ENCODE results near the gene C20orf144. TPM values are rescaled to one million over a fixed set of nuclear protein-coding genes. Genes with fewer than 3 reads are reported as not detected.
"Not testable (repeated sequence)": the region's sequence is repeated elsewhere in the genome, so short reads cannot be mapped to it uniquely, and the experiment has no call there.

C20orf144 gene
- total RNA-seq, result under 1 TPM; 0.21 to 0.32 TPM

DNA sequence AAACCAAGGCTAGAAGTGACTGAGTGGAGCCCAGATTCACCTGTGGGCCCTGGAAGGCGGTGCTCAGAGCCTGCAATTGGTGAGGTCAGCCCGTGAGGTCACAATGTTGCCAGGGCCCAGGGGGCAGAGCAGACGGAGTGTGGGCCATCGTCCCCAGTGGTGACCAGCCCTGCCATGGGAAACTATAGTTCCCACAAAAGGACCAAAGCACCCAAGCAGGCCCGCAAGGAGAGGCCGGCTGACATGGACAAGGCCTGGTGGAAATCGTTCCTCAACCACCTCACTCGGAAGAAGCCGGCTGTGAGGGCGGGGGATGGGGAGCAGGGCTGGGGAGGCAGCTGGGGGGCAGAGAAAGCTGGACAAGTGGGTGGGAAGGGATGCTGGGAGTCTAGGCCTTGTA, at the start of gene C20orf144:
Gene C20orf144 (plus strand): TSS at position 156 of the 400 bp plus-strand sequence. CDS start 19 bp downstream, at position 175.
- ChIA-PET CTCF (no interaction called here), POLR2A (interaction anchor here (2.1 kb wide), 1 partner anchor 19 kb away, joined by 8 read pairs; no protein-coding TSS in a partner anchor)

DNA sequence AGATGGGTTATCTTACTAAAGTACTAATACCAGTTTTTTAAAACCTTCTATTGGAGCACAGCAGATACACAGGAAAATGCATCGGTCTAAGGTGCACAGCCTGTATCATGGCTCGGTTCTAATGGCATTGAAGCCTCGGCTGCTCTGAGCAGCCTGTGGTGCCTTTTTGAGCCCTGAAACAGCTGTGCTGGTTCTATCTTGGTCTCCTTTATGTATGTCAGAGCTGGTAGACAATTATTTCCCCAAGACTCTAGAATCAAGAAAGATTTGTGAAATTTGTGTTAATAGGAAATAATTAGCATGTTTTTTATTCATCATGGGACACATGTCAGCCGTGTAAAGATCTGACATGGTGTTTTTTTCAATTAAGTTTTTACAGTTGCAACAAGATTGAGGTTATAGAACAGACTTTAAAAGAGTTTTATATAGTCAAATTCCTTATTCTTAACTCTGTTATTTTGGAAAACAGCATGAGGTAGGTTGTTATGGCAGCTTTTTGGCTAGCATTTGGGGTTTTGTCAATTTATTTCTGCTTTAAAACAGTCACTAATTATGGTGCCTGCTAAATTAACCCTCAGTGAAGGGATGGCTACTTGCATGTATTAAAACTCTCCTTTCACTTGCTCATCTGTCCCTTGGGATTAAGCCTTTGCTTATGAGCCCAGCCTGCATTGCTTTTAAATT, 40.3 kb upstream of the C20orf144 start:
- ChIA-PET CTCF (interaction anchor here (1.2 kb wide), 1 partner anchor 10 kb away, joined by 3 read pairs; no protein-coding TSS in a partner anchor), POLR2A (no interaction called here)

DNA sequence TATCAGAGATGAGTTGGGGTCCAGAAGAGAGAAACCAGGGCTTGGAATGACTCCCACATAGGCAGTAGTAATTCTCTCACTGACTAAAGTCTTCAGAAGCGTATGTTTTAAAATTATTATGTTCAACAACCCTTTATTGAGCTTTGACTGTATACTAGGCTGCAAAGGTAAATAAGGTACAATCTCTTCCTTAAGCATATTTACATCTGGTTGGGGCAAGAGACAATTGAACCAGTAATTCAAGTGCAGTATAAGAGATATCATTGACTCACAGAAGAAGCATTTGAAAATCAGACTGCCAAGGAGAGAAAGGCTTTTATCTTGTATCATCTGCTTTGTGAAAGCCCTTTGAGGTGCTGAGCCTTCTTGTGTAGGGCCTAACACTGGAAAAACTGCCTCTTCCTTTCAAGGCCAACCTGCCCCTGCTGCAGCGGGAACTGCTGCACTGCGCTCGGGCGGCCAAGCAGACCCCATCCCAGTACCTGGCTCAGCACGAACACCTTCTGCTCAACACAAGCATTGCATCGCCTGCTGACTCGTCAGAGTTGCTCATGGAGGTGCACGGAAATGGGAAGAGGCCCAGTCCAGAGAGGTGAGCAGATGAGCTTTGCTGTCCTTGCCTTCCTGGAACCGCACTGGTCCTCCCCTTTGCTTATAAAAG, 39.3 kb upstream of the C20orf144 start:
- ChIA-PET POLR2A (no interaction called here), CTCF (interaction anchor here (1.2 kb wide), 2 partner anchors 11 to 64 kb away, joined by 3 read pairs; no protein-coding TSS in a partner anchor)

DNA sequence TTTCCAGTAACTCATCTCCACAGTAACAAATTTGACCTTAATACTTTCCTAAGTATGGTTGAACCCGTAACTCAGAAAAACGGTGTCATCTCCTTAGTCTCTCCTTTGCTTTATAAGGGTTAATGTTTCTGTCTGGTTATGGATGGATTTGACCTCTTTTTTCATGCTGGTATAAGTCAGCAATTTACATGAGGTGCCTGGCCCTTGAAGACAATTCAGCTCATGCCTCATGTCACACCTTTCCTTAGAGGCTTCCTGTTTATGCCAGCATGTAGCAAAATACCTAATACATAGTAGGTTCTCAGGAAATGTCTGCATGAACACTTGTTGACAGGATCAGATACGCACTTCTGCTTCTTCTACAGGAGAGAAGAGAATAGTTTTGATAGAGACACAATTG, 37.7 kb upstream of the C20orf144 start:
- ChIA-PET POLR2A (interaction anchor here (0.7 kb wide), 1 partner anchor 17 kb away, joined by 8 read pairs; no protein-coding TSS in a partner anchor), CTCF (no interaction called here)

DNA sequence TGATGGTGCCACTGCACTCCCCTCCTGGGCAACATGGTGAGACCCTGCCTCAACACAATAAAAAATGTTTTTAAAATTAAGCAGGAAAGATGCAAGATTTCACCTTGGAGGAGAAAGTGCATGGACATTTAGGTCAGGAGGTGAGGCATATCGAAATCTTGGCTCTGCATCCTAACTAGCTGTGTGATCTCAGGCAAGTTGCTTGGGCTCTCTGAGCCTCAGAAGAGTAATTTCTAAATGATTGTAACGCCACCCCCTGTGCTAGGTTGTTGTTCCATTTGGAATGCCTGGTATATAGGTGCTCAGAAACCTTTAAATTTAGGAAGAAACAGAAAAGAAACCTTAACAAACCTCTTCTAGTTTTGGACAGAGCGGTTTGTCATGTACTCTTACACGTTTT, 35.9 kb upstream of the C20orf144 start:
- CTCF ChIA-PET, result no interaction called here

DNA sequence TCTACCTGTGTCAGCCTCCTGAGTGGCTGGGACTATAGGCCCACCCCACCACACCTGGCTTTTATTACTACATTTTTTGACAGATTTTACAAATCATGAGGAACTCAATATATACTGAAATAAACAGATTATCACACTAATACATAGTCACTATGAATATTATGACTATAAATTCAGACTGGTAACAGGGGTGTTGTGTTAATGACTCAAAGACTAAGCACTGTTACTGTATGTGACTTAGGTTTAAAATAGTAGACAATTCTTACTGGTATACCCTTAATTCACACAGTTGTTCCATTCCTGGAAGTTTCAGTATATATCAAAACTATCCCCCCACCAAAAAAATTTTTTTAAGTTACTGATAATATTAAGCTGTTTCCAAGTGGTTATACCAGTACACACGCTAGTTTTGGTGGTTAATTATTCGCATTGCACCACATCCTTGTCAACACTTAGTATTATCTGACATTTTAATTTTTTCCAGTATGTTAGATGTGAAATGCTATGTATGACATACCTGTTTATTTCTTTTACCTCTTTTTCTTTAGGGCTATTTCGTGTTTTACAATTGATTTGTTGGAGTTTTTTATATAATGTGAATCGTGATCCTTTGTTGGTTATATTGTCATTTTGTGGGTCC, 34.4 kb upstream of the C20orf144 start:
- ChIA-PET POLR2A (interaction anchor here (1.5 kb wide), 1 partner anchor 40 kb away, joined by 3 read pairs; the partner anchor contains the start of gene ACTL10), CTCF (no interaction called here)

More for the DNA sequence above, 35.9 kb upstream of the C20orf144 start:
- POLR2A ChIA-PET, result no interaction called here

DNA sequence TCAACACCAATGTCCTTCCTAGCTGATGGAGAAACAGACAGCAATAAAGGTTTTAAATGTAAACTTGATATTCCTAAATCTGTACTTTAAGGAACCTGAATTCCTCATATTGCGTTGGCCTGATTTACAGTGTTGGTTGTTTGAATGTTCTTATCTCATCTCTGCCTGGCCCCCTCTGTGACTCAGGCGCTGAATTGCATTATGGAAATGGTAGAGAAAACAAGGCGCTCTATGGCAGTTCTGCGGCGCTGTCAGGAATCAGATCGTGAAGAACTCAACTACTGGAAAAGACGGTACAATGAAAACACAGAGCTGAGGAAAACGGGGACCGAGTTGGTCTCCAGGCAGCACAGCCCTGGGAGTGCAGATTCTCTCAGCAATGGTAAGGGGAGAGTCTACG, 32.6 kb upstream of the C20orf144 start:
- POLR2A ChIA-PET, result no interaction called here
- CTCF ChIA-PET, result no interaction called here

DNA sequence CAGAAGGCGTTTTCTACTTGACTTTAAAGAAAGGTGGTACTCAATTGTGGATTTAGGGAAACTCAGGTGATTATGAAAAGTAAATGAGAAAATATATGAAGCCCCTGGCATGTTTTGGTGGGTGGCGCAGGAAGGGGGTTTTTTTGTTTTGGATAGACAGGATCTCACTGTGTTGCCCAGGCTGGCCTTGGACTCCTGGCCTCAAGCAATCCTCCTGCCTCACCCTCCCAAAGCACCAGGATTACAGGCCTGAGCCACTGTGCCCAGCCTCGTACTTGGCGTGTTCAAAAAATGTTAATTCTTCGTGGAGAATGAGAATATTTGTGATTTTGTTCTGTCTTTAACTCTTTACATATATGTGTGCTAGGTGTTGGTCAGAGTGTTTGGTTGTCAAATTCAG, 32.1 kb upstream of the C20orf144 start:
- ChIA-PET CTCF (no interaction called here), POLR2A (no interaction called here)

DNA sequence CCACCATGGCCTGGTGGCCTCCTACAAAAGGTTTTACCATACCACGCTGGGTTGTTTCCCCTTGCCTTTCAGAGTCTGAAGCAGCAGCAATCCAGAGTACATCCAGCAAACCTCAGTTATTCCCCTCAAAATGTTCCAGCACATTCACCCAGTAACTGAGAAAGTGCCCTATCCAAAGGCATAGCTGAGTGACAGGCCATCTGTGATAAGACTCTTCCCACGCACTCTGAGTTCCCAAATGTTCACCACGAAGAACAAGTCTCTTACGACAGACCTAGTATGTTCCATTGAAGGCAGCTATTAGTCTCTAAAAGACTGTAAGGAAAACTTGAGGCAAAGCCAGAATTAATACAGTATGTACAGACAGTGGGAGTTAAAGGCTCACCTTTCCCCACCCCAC, 31.6 kb upstream of the C20orf144 start:
- CTCF ChIA-PET, result no interaction called here
- POLR2A ChIA-PET, result no interaction called here

DNA sequence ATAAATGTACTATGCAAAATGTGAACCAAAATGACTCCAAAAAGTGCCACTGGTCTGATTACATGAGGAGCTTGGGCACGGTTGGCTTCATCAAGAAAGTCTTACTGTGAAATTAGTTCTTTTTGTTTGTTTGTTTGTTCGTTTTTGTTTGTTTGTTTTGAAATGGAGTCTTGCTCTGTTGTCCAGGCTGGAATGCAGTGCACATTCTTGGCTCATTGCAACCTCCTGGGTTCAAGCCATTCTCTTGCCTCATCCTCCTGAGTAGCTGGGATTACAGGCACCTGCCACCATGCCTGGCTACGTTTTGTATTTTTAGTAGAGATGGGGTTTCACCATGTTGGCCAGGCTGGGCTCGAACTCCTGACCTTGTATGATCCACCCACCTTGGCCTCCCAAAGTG, 30.2 kb upstream of the C20orf144 start:
- CTCF ChIA-PET, POLR2A ChIA-PET: not testable (repeated sequence)

DNA sequence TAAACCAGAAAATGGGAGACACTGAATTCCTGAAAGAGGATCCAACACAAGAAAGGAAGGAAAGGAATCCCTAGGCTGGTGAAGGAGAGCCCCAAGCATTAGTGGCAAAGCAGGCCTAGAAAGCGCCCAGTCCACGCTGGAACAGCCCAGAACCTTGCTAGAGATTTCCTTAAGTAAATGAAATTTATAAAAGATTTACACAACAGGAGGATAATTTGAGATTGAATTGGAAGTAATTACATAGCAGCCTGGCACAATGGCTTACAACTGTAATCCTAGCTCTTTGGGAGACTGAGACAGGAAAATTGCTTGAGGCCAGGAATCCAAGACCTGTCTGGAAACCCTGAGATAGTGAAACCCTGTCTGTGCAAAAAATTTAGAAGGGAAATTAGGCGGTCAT, 26.8 kb upstream of the C20orf144 start:
- ChIA-PET POLR2A (no interaction called here), CTCF (no interaction called here)

DNA sequence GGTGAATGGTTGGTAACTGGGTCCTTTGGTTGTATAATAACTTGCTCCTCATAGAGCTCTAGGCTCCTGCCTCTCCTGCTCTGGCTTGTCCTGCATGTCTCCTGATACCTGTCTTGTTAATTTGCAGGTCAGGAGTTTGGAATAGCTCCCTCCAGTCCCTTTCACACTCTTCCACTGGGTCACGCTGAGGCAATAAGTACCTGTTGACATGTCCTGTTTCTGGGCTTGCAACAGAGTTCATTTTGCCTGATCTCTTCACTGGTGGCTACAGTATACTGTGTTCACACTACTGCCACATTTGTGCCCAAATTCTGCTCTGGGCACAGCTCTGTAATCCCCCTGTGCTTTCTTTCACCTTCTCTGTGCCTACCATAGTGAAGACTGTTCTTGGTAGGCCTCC, 25.4 kb upstream of the C20orf144 start:
- CTCF ChIA-PET, result no interaction called here

DNA sequence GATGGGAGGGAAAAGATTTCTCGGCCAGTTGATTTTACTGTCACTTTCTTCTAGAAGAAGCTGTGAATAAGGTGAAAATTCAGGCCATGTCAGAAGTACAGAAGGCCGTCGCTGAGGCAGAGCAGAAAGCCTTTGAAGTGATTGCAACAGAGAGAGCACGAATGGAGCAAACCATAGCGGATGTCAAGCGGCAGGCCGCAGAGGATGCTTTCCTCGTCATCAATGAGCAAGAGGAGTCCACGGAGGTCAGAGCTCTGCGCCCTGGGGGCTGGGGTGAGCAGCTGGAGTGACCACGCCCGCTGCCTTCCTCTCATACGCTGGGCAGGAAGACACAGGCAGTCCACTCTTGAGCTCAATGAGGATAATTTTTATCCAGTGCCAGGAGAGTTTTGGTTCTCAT, 21.8 kb upstream of the C20orf144 start:
- ChIA-PET POLR2A (no interaction called here), CTCF (interaction anchor here (1.1 kb wide), 1 partner anchor 8 kb away, joined by 4 read pairs; no protein-coding TSS in a partner anchor)

More for the DNA sequence above, 25.4 kb upstream of the C20orf144 start:
- POLR2A ChIA-PET, result no interaction called here

DNA sequence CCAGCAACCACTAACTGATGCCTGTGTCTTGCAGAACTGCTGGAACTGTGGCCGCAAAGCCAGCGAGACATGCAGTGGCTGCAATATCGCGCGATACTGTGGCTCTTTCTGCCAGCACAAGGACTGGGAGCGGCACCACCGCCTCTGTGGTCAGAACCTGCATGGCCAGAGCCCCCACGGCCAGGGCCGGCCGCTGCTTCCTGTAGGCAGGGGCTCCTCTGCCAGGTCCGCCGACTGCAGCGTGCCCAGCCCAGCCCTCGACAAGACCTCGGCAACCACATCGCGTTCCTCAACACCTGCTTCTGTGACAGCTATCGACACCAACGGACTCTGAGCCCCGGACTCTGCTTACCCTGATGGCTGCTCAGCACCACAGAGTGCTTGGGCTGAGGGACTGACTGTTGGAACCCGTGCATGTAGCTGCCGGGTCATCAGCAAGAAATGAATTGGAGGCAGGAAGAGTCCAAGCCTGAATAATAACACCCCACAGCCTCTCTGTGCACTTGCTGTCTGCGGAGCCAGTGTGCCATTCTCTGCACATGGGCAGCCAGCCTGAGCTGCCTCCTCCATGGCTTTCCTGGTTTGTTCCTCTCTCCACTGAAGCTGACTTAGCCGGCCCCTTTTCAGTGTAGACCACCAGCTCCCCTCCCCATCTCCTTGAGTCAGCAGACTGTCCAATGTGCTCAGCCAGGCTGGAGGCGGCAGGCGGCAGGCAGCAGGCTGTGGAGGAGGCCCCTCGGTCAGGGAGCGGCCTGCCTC, 17.6 kb upstream of the C20orf144 start:
- CTCF ChIA-PET, result interaction anchor here (0.6 kb wide), 1 partner anchor 1369 kb away, joined by 3 read pairs; no protein-coding TSS in a partner anchor
- POLR2A ChIA-PET, result no interaction called here

DNA sequence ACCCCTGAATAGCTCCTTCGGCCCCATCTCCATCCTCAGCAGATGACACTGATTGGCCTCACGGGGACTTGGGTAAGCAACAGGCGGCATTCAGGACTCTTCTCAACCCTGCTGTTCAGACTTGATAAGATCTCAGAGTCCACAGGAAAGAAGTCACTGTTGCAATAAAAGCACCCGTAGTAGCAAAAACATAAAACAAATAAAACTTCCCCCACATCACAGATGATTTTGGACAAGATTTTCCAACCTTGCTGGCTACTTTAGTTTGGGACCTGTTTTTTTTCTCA, 17.1 kb upstream of the C20orf144 start:
- ChIA-PET POLR2A (no interaction called here), CTCF (no interaction called here)

DNA sequence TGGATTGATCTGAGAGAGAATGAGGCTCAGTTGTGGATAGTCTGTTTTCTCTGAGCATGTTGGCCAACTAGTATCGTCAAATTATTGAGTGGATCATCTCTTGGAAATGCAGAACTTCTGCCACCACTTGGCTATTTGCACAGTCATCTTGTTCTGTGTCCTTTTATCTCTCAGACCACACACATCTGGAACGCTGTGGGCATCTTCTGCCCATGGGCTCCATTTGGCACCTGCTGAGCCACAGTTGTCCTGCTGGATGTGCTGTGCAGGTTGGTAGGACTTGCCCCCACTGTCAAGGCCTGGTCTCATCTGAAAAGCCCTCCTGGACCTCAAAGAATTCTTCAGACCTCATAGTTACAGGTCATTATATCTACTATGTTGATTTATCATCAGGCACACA, 16.7 kb upstream of the C20orf144 start:
- ChIA-PET CTCF (no interaction called here), POLR2A (no interaction called here)

DNA sequence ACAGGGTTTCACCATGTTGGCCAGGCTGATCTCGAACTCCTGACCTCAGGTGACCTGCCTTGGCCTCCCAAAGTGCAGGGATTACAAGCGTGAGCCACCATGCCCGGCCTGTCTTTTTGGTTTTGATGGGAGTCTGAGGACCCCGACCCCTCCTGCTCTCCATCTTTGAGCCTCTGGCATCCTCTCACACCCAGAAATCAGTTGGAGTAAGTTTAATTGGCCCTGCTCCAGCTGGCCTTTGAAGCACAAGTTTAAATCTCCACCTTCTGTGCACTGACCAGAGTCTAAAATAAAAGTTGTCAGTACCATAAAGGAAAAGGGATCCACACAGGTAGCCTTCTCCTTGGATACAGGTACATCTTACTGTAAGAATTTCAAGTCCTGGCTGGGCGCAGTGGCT, 15.9 kb upstream of the C20orf144 start:
- CTCF ChIA-PET, result interaction anchor here (0.6 to 0.7 kb wide), 2 partner anchors 61 to 281 kb away, joined by 3 read pairs; no protein-coding TSS in a partner anchor
- POLR2A ChIA-PET, result no interaction called here

DNA sequence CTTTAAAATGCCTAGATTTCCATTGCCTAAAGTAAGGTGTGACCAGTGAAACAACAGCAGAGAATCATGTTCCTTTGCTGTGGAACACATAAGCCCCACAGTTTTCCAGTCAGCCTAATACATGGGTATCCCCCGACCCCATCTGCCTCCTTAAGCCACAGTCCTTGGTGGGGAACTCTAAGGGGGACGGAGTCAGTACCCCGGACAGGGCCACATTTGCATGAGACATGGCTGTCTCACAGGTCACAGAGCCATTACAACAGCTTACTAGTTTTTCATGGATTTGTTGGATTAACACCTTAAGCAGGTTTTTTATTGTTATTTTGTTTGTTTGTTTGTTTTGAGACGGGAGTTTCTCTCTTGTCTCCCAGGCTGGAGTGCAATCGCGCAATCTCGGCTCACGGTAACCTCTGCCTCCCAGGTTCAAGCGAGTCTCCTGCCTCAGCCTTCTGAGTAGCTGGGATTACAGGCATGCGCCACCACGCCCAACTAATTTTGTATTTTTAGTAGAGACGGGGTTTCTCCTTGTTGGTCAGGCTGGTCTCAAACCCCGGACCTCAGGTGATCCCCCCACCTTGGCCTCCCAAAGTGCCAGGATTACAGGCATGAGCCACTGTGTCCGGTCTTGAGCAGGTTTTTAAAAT, 15.0 kb upstream of the C20orf144 start:
- CTCF ChIA-PET, POLR2A ChIA-PET: not testable (repeated sequence)

DNA sequence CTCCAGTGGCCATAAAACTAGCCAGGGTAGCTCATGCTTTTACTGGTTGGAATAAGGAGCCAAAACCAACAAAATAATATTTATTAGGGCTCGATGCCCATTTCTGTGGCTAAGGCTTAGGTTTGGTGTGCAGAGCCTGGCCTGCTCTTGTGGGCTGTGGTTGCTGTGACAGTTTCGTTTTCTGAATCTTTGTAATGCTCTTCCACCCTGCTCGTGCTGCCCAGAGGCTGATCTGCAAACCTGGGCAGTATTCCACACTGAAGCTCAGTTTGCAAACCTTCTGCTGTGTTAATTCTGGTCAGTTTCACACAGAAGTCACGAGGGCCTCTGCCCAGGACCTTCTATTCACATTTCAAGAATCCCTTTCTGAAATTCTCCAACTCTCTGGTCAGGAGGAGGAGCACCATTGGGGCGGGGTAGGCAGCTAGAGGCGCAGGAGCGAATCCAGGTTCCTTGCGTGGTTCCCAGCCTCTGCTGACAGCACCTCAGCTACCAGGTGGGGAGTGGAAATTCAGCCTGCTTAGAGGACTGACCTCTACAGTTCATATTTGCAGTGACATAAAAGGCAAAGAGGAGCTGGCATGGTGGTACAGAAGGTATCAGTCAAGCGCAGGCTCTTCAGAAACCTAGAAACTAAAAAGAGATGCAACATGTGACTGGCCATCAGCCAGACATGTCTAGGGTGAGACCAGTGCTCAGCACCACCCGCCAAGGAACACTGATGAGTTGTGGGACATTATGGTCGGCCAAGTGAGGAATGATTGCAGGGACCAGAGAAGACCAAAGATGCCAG, 14.3 kb upstream of the C20orf144 start:
- POLR2A ChIA-PET, result no interaction called here
- CTCF ChIA-PET, result interaction anchor here (1.1 to 1.6 kb wide), 2 partner anchors 8 to 190 kb away, joined by 4 read pairs; no protein-coding TSS in a partner anchor

Data from activated CD8-positive, alpha-beta memory T cell treated with anti-CD3 and anti-CD28 coated beads for 36 hours (primary cell).